ENCODE results near the gene SLC44A1.

The SLC44A1 gene

DNA sequence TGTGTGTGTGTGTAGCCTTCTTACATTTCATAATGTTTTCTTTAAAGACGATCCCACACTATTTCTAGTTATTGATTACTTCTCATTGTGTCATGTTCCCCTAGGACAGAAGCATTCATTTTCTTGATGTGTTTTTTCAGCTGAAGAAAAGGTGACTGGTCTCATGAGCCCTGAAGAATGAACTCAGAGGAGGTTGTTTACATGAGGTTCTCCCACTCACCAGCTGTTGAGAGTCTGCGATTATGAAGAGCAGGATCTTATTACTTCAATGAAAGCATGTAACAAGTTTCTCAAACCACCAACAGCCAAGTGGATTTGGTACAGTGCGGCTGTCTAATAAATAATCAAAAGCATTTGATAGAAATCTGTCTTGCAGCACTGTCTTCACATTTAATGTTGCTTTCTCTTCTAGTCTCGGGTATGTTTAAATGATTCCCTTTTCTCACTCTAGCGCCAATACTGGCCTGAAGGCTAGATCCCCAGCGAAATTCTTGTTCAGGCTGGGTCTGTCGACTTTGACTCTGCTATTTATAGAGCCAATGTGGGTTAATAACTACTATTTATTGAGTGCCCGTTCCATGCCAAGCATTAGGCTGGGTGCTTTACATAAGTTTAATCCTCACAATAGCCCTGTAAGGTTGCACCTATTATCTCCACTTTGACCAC lies 193.8 kb downstream of the SLC44A1 start:
- Histone ChIP-seq H3K4me1 (ENCODE audit: insufficient read depth, low read length, severe bottlenecking) (no peaks in the 10 kb centered on the region), H3K4me3 (ENCODE audit: low read depth, low read length, poor library complexity, severe bottlenecking) (no peak overlapping the region), H3K79me2 (ENCODE audit: insufficient read depth, low read length) (no peaks in the 10 kb centered on the region), H3K4me2 (ENCODE audit: low read length) (no peak overlapping the region), H3K27ac (ENCODE audit: low read depth, low read length, poor library complexity, severe bottlenecking) (no peak overlapping the region), H2AFZ (ENCODE audit: low read length) (no peak overlapping the region), H3K9me3 (ENCODE audit: low read length) (no peaks in the 10 kb centered on the region), H4K20me1 (ENCODE audit: insufficient read depth, low read length) (no peaks in the 10 kb centered on the region), H3K27me3 (ENCODE audit: insufficient read depth, low read length) (no peaks in the 10 kb centered on the region), H3F3A (ENCODE audit: insufficient read depth, low read length) (no peaks in the 10 kb centered on the region), H3K36me3 (ENCODE audit: insufficient read depth, low read length) (no peaks in the 10 kb centered on the region), H3K9me2 (ENCODE audit: low read depth, low read length) (no peaks in the 10 kb centered on the region), H3K9ac (ENCODE audit: low read length) (no peak overlapping the region)
- TF ChIP-seq EZH2 (IDR thresholded peaks at IDR 0.05; ENCODE audit: borderline replicate concordance, low read length) (no peak), CTCF (IDR thresholded peaks at IDR 0.05; ENCODE audit: low read length) (no peak)

GRCh38 chr9:105439428-105439827 lies 195.0 kb downstream of the SLC44A1 start:
- Histone ChIP-seq H2AFZ (ENCODE audit: low read length) (no peak overlapping the region), H3K79me2 (ENCODE audit: insufficient read depth, low read length) (no peaks in the 10 kb centered on the region), H3K27me3 (ENCODE audit: insufficient read depth, low read length) (no peaks in the 10 kb centered on the region), H3K4me2 (ENCODE audit: low read length) (no peak overlapping the region), H3K36me3 (ENCODE audit: insufficient read depth, low read length) (no peaks in the 10 kb centered on the region), H3K4me1 (ENCODE audit: insufficient read depth, low read length, severe bottlenecking) (no peaks in the 10 kb centered on the region), H3K4me3 (ENCODE audit: low read depth, low read length, poor library complexity, severe bottlenecking) (no peak overlapping the region), H3K9ac (ENCODE audit: low read length) (no peak overlapping the region), H3K27ac (ENCODE audit: low read depth, low read length, poor library complexity, severe bottlenecking) (no peak overlapping the region), H3K9me2 (ENCODE audit: low read depth, low read length) (no peaks in the 10 kb centered on the region), H3F3A (ENCODE audit: insufficient read depth, low read length) (no peaks in the 10 kb centered on the region), H4K20me1 (ENCODE audit: insufficient read depth, low read length) (no peaks in the 10 kb centered on the region), H3K9me3 (ENCODE audit: low read length) (no peaks in the 10 kb centered on the region)
- TF ChIP-seq EZH2 (IDR thresholded peaks at IDR 0.05; ENCODE audit: borderline replicate concordance, low read length) (no peak), CTCF (IDR thresholded peaks at IDR 0.05; ENCODE audit: low read length) (no peak)

DNA sequence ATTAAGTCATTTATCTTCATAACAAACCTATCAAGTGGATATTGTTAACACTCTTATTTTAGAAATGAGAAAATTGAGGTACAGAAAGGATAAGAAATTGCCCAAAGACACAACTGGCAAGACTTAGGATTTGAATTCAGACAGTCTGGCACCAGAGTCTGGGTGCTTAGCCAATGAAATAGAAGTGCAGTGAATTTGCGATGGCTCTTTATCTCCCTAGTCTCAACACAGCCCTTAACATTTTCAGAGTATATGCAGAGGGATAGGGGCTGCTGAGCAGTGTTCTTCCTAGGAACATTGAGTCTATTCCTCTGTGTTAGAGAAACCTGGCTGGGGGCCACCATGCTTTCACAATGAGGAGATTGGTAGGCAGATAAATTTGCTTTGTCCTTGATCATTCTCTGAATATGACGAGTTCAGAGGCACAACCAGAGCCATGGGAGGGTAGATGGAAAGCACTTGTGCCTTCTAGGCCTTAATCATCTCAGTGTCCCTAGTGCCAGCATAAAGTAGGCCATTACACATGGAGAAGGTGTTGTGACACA lies 197.2 kb downstream of the SLC44A1 start:
- H3K27me3 ChIP-seq (ENCODE audit: insufficient read depth, low read length) = no peaks in the 10 kb centered on the region
- no peaks in the 10 kb centered on the region for H3K9me2 ChIP-seq (ENCODE audit: low read depth, low read length)
- no peak overlapping the region for H2AFZ ChIP-seq (ENCODE audit: low read length)
- no peaks in the 10 kb centered on the region for H3K4me1 ChIP-seq (ENCODE audit: insufficient read depth, low read length, severe bottlenecking)
- no peak overlapping the region for H3K4me2 ChIP-seq (ENCODE audit: low read length)
- H3K9ac ChIP-seq (ENCODE audit: low read length) = no peak overlapping the region
- no peaks in the 10 kb centered on the region for H3F3A ChIP-seq (ENCODE audit: insufficient read depth, low read length)
- H3K79me2 ChIP-seq (ENCODE audit: insufficient read depth, low read length) = no peaks in the 10 kb centered on the region
- H4K20me1 ChIP-seq (ENCODE audit: insufficient read depth, low read length) = no peaks in the 10 kb centered on the region
- no peaks in the 10 kb centered on the region for H3K36me3 ChIP-seq (ENCODE audit: insufficient read depth, low read length)
- H3K4me3 ChIP-seq (ENCODE audit: low read depth, low read length, poor library complexity, severe bottlenecking) = no peak overlapping the region
- H3K9me3 ChIP-seq (ENCODE audit: low read length) = no peaks in the 10 kb centered on the region
- H3K27ac ChIP-seq (ENCODE audit: low read depth, low read length, poor library complexity, severe bottlenecking) = no peak overlapping the region
- no peak for TF ChIP-seq CTCF (IDR thresholded peaks at IDR 0.05; ENCODE audit: low read length)
- TF ChIP-seq EZH2 (IDR thresholded peaks at IDR 0.05; ENCODE audit: borderline replicate concordance, low read length) = no peak

All from OCI-LY1 (cell line).